Measurements from ENCODE around the gene PCIF1. TPM values are rescaled to one million over a fixed set of nuclear protein-coding genes. Genes with fewer than 3 reads are reported as not detected.
"Not testable (repeated sequence)": the region's sequence is repeated elsewhere in the genome, so short reads cannot be mapped to it uniquely, and the experiment has no call there.

PCIF1 gene
- total RNA-seq, 1 experiment from 2014 or later: 35.3 TPM

DNA sequence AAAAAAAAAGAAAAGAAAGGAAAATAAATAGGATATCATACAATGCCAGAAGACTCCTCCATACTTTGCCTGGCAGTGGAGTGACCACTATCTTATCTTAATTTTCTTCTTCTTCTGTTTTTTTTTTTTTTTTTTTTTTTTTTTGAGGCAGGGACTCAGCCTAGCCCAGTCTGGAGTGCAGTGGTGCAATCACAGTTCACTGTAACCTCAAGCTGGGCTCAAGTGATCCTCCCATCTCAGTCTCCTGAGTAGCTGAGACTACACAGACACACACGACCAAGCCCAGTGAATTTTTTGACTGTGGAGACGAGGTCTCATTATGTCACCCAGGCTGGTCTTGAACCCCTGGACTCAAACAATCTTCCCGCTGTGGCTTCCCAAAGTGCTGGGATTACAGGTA, 57.1 kb downstream of the PCIF1 start:
- Histone ChIP-seq H3K27me3 (ENCODE audit: insufficient read depth, low read depth) (no peaks in the 10 kb centered on the region), H3K79me2 (ENCODE audit: low read depth) (no peaks in the 10 kb centered on the region), H3K9me2 (ENCODE audit: insufficient read depth) (no peaks in the 10 kb centered on the region), H3K9me3 (ENCODE audit: insufficient read depth, low read depth) (no peaks in the 10 kb centered on the region), H3K4me2 (no peak overlapping the region), H3K4me3 (no peak overlapping the region), H2AFZ (no peak overlapping the region), H3K36me3 (ENCODE audit: low read depth) (no peaks in the 10 kb centered on the region), H3K27ac (no peak overlapping the region), H3F3A (ENCODE audit: insufficient read depth, low read depth) (peaks cover 39% of the 10 kb centered on the region), H4K20me1 (ENCODE audit: insufficient read depth) (no peaks in the 10 kb centered on the region), H3K4me1 (replicated peaks; ENCODE audit: insufficient read depth) (peaks cover 46% of the 10 kb centered on the region)
- POLR2A ChIA-PET (ENCODE audit: unreplicated experiment): no interaction called here
- CTCF ChIA-PET: no interaction called here
- intact Hi-C loops (cut with micrococcal nuclease; ENCODE audit: unreplicated experiment): loop anchor here (10.0 kb wide), 1 partner anchor 397 kb away; no protein-coding TSS in a partner anchor
- no peak for TF ChIP-seq EZH2 (IDR thresholded peaks at IDR 0.05; ENCODE audit: low read depth)
- TF ChIP-seq, protein P1, sequence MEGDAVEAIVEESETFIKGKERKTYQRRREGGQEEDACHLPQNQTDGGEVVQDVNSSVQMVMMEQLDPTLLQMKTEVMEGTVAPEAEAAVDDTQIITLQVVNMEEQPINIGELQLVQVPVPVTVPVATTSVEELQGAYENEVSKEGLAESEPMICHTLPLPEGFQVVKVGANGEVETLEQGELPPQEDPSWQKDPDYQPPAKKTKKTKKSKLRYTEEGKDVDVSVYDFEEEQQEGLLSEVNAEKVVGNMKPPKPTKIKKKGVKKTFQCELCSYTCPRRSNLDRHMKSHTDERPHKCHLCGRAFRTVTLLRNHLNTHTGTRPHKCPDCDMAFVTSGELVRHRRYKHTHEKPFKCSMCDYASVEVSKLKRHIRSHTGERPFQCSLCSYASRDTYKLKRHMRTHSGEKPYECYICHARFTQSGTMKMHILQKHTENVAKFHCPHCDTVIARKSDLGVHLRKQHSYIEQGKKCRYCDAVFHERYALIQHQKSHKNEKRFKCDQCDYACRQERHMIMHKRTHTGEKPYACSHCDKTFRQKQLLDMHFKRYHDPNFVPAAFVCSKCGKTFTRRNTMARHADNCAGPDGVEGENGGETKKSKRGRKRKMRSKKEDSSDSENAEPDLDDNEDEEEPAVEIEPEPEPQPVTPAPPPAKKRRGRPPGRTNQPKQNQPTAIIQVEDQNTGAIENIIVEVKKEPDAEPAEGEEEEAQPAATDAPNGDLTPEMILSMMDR (conservative IDR thresholded peaks at IDR 0.05): no peak
- no peak for DNase-seq
- no TSS peak for BruUV-seq (replicated peaks)

DNA sequence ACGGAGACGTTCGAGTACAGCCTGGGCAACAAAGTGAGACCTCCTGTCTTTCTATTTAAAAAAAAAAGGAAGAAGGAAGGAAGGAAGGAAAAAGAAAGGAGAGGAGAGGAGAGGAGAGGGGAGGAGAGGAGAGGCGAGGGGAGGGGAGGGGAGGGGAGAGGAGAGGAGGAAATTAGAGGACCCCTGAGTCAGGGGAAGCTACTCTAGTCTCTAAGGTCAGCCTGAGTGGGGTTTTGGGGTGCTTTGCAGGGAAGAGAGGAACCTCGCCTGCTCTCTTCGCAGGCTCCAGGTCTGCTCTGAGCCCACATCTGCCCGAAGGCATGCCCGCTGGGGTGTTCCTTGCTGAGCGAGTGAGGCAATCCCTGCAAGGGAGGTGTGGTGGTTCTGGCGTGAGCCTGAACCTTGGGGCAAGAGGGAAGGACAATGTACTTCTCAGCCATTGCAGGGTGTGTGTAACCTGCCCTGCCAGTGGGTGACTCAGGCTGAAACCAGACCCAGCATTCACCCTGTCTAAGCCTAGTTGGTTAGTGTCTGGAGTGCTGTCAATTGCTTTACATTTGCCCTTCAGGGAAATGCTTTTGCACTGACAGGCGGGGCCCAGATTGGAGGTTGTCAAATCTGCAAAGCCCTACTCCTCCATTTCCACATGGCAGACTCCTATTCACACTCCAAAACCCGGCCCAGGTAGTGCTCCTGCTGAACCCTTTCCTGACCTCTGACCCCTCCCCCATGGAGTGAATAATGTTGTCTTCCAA, 58.9 kb downstream of the PCIF1 start:
- no peak overlapping the region for H2AFZ ChIP-seq
- peak overlapping the region; percentile 56 for H3K4me2 ChIP-seq
- H3K27me3 ChIP-seq (ENCODE audit: insufficient read depth, low read depth): no peaks in the 10 kb centered on the region
- H3K9me2 ChIP-seq (ENCODE audit: insufficient read depth): no peaks in the 10 kb centered on the region
- no peaks in the 10 kb centered on the region for H3K36me3 ChIP-seq (ENCODE audit: low read depth)
- intact Hi-C loops (cut with micrococcal nuclease; ENCODE audit: unreplicated experiment): loop anchor here (1.0 to 10.0 kb wide), 2 partner anchors 21 to 399 kb away; partner anchors contain the start of gene ZNF335
- peaks cover 50% of the 10 kb centered on the region for H3K4me1 ChIP-seq (replicated peaks; ENCODE audit: insufficient read depth)
- TF ChIP-seq EZH2 (IDR thresholded peaks at IDR 0.05; ENCODE audit: low read depth): no peak
- TF ChIP-seq, protein P1 (conservative IDR thresholded peaks at IDR 0.05): no peak
- H3F3A ChIP-seq (ENCODE audit: insufficient read depth, low read depth): peaks cover 38% of the 10 kb centered on the region
- ChIA-PET POLR2A (ENCODE audit: unreplicated experiment) (interaction anchor here (0.7 kb wide), 1 partner anchor 375 kb away, joined by 6 read pairs; no protein-coding TSS in a partner anchor), CTCF (interaction anchor here (0.7 kb wide), 3 partner anchors 46 to 1608 kb away, joined by 3 to 4 read pairs (median 3); no protein-coding TSS in a partner anchor)
- peak overlapping the region; percentile 66 for H3K27ac ChIP-seq
- no TSS peak for BruUV-seq (replicated peaks)
- no peak overlapping the region; the same call in 1 of the 2 replicates for H3K4me3 ChIP-seq
- no peaks in the 10 kb centered on the region for H4K20me1 ChIP-seq (ENCODE audit: insufficient read depth)
- H3K9me3 ChIP-seq (ENCODE audit: insufficient read depth, low read depth): no peaks in the 10 kb centered on the region
- peak; percentile 95 to 99 for DNase-seq
- no peaks in the 10 kb centered on the region for H3K79me2 ChIP-seq (ENCODE audit: low read depth)

DNA sequence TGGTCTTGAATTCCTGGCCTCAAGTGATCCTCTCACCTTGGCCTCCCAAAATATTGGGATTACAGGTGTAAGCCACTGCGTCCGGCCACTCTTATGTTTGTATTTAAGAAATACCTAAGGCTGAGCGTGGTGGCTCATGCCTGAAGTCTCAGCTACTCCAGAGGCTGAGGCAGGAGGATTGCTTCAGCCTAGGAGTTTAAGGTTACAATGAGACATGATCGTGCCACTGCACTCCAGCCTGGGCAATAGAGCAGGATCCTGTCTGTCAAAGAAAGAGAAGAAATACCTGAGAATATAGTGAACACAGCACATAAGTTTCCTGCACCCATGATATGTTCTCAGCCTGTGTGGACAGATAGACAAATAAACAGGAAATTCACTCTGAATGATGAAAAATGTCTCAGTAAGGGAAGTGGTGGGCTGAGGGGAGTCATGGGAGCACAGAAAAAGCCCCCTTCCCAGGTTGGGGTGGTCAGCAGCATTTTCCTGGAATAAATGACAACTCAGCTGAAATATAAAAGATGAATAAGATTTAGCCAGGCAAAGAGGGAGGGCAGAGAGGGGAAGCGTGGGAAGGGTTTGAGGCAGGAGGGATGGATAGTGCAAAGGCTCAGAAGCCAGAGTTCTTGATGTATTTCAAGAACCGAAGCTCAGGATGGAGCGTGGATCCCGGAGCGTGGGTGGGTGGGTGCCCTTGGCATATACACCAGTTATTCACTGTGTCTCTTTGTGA, 60.4 kb downstream of the PCIF1 start:
- H3K4me1 ChIP-seq (replicated peaks; ENCODE audit: insufficient read depth): peaks cover 50% of the 10 kb centered on the region
- TF ChIP-seq EZH2 (IDR thresholded peaks at IDR 0.05; ENCODE audit: low read depth): no peak
- TF ChIP-seq, protein P1 (conservative IDR thresholded peaks at IDR 0.05): no peak
- H3K9me2 ChIP-seq (ENCODE audit: insufficient read depth): no peaks in the 10 kb centered on the region
- POLR2A ChIA-PET (ENCODE audit: unreplicated experiment): interaction anchor here (0.7 kb wide), 1 partner anchor 176 kb away, joined by 3 read pairs; no protein-coding TSS in a partner anchor
- no peaks in the 10 kb centered on the region for H3K79me2 ChIP-seq (ENCODE audit: low read depth)
- H4K20me1 ChIP-seq (ENCODE audit: insufficient read depth): no peaks in the 10 kb centered on the region
- H3K4me3 ChIP-seq: no peak overlapping the region; the same call in 1 of the 2 replicates
- CTCF ChIA-PET: interaction anchor here (0.9 kb wide), 1 partner anchor 25 kb away, joined by 4 read pairs; no protein-coding TSS in a partner anchor
- BruUV-seq (replicated peaks): no TSS peak
- no peaks in the 10 kb centered on the region for H3K27me3 ChIP-seq (ENCODE audit: insufficient read depth, low read depth)
- peak overlapping the region; percentile 58 for H3K4me2 ChIP-seq
- no peak overlapping the region for H2AFZ ChIP-seq
- H3K27ac ChIP-seq: peak overlapping the region; percentile 44
- DNase-seq: peak in 1 of 2 experiments; percentile 73
- intact Hi-C loops (cut with micrococcal nuclease; ENCODE audit: unreplicated experiment): loop anchor here (10.0 kb wide), 1 partner anchor 400 kb away; no protein-coding TSS in a partner anchor
- H3F3A ChIP-seq (ENCODE audit: insufficient read depth, low read depth): peaks cover 38% of the 10 kb centered on the region
- no peaks in the 10 kb centered on the region for H3K9me3 ChIP-seq (ENCODE audit: insufficient read depth, low read depth)
- H3K36me3 ChIP-seq (ENCODE audit: low read depth): no peaks in the 10 kb centered on the region

DNA sequence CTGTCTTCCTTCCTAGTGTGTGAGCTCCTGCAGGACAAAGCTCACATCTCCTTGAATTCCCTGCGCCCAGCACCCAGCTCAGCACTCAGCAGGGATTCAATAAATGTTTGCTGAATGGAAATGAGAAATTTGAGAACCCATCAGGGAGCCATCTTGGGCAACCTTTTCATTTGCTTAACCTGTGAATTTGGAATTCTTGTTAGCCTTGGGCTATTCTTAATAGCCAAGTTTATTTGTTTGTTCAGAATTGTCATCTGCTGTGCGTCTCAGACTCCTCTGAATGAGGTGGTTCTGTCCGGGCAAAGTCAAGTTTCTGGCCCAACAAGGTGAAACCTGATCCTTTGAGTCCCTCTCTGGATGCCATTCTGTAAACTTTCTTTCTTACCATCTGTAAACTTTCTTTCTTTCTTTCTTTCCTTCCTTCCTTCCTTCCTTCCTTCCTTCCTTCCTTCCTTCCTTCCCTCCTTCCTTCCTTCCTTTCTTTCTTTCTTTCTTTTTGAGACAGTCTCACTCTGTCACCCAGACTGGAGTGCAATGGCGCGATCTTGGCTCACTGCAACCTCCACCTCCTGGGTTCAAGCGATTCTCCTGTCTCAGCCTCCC, 61.1 kb downstream of the PCIF1 start:
- POLR2A ChIA-PET (ENCODE audit: unreplicated experiment): interaction anchor here (0.7 kb wide), 1 partner anchor 177 kb away, joined by 3 read pairs; no protein-coding TSS in a partner anchor

More for the DNA sequence above, 61.1 kb downstream of the PCIF1 start:
- intact Hi-C loops (cut with micrococcal nuclease; ENCODE audit: unreplicated experiment): loop anchor here (10.0 kb wide), 1 partner anchor 401 kb away; no protein-coding TSS in a partner anchor
- H3K9me3 ChIP-seq (ENCODE audit: insufficient read depth, low read depth); BruUV-seq (replicated peaks); H3K79me2 ChIP-seq (ENCODE audit: low read depth); H3K9me2 ChIP-seq (ENCODE audit: insufficient read depth); H3K36me3 ChIP-seq (ENCODE audit: low read depth); H3K27me3 ChIP-seq (ENCODE audit: insufficient read depth, low read depth); H4K20me1 ChIP-seq (ENCODE audit: insufficient read depth); H3K4me3 ChIP-seq; H2AFZ ChIP-seq: not testable (repeated sequence)
- peaks cover 50% of the 10 kb centered on the region for H3K4me1 ChIP-seq (replicated peaks; ENCODE audit: insufficient read depth)
- peaks cover 38% of the 10 kb centered on the region for H3F3A ChIP-seq (ENCODE audit: insufficient read depth, low read depth)
- CTCF ChIA-PET: interaction anchor here (0.9 kb wide), 1 partner anchor 26 kb away, joined by 4 read pairs; no protein-coding TSS in a partner anchor
- H3K27ac ChIP-seq: peak overlapping the region; percentile 44
- DNase-seq: peak; percentile 48 to 97
- H3K4me2 ChIP-seq: peak overlapping the region; percentile 58
